OCI-M1 (cell line): ENCODE measurements around the gene HAX1.
"Not testable (repeated sequence)": the region's sequence is repeated elsewhere in the genome, so short reads cannot be mapped to it uniquely, and the experiment has no call there.

Experiments used
- DNase-seq: peaks from one replicate; lab custom pipeline; 2025; lab: John Stamatoyannopoulos, UW

The HAX1 gene

DNA sequence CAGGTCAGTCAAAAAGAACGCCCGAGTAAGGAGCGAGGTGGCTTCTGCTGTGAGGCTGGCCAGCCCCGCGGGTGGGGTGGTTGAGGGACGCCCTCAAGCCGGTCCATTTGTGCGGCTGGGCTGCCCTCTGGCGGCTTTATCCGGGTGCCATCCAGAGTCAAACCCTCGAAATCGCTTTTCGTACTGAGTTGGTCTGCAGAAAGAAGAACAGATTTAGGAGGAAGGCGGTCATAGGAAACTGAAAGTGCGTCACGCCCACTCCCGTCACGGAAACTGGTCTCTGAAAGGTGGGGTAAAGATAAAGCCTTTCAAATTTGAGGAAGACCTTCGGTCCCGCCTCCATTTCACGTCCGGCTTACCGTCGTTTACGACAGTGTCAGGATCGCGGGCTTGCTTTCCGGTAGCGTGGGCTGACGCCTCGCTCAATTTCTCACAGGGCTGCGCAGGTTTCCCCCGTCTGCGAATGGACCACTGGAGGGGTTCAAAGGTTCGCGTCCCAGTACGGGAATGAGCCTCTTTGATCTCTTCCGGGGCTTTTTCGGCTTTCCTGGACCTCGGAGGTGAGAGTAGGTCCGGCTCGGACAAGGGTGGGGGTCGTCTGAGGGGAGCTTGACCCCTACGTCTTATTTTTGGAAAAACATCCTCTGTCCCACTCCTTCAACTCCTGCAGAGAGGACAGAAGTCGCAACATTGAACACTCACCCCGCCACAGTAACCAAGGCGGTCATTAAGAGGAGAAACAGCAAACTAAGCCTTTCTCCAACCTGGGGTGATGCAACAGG lies at the start of gene HAX1:
TSS of gene HAX1 (plus strand) at position 413 of the 782 bp plus-strand sequence. CDS start at position 508, 95 bp downstream.
- DNase-seq: peak; percentile 100

DNA sequence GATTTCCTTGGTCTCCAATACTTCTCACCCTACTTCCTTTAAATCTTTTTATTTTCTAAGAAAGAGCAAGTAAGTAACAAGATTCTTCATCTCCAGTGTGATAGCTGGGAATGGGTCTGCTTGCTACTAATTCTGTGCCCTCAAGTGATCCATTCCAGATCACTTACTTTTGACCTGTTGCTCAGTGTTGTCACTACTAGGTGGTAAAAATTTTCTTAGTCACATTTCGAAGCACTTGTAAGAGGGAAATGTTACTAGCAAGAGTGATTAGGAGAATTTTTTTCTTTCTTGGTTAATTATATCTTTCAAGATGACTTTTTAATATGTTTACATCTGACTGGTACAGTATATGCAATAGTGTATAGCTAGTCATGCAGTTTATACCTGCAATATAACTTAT lies 49.5 kb upstream of the HAX1 start:
- DNase-seq: no peak

DNA sequence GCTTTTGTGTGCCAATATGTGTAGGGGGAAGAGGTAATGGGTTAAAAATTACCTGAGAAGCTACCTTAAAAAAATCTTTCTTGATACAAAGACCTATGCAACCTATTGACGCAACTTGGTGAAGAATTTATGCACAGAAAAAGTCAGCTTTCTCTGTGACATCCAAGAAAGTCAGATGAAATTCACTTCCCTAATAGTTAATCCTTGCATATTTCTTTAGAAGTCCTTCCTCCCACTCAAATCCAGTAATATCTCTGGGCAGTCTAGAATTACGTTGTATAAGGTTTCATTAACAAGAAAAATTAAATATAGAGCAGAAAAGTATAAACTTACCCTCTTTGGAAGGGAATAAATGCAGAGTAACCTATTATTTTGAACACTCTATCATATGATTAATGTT lies 48.8 kb upstream of the HAX1 start:
- DNase-seq: no peak

DNA sequence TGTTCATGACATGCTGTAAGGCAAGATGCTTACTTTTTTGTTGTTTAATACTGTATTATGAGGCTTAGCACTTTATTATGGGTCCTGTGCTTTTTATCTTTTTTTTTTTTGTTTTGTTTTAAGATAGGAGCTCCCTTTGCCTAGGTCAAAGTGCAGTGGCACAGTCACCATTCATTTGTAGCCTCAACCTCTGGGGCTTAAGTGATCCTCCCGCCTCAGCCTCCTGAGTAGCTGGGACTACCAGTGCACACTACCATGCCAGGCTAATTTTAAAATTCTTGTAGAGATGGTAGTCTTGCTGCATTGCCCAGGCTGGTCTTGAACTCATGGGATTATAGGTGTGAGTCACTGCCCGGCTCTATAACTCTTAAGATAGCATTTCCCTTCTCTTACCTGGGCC lies 47.1 kb upstream of the HAX1 start:
- DNase-seq: no peak

DNA sequence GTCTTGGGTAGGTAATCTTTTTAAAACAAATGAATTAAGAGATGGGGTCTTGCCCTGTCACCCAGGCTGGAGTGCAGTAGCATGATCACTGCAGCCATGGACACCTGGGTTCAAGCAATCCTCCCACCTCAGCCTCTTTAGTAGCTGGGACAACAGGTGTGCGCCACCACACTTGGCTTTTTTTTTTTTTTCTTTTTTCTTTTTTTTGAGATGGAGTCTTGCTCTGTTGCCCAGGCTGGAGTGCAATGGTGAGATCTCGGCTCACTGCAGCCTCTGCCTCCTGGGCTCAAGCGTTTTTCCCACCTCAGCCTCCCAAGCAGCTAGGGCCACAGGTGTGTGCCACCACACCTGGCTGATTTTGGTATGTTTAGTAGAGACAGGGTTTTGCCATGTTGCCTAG lies 41.3 kb upstream of the HAX1 start:
- DNase-seq: not testable (repeated sequence)

DNA sequence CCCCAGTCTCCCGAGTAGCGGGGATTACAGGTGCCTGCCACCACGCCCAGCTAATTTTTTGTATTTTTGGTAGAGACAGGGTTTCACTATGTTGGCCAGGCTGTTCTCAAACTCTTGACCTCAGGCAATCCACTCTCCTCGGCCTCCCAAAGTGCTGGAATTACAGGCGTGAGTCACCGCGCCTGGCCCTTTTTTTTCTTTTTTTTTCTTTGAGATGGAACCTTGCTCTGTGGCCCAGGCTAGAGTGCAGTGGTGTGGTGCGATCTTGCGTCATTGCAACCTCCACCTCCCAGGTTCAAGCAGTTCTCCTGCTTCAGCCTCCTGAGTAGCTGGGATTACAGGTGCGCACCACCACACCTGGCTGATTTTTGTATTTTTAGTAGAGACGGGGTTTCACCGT lies 39.3 kb upstream of the HAX1 start:
- not testable (repeated sequence) for DNase-seq

DNA sequence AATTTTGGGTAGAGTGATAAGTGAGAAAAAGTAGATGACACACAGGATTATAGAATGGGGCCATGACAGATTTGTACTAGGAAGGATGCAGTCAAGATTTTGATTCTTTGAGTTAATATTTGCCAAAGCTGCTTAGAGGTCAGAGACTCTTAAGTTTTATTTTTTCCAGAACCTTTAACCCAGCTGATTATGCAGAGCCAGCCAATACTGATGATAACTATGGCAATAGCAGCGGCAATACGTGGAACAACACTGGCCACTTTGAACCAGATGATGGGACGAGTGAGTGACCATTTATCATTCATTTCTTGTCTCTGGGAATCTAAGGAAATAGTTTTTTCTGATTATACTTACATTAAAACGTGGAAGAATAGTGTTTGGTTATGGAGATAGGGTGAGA lies 35.6 kb upstream of the HAX1 start:
- no peak for DNase-seq

DNA sequence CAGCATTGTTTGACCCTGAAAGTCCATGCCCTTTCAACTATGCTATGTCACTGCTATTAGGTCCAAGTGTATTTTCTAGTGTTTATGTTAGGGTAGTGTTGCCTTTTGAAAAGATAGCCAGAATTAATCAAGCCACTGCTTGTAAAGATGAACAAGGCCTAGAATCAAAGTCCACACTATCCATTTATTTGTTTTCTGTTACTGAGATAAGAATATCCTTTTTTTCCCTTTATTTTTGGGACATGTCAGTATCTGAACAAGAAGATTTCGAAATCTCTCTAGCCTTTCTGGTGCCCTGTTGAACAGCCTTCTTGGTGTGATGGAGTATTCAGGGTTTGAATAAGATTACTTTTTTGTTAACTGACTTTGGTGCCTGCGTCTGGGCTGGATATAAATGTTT lies 35.0 kb upstream of the HAX1 start:
- DNase-seq: no peak

DNA sequence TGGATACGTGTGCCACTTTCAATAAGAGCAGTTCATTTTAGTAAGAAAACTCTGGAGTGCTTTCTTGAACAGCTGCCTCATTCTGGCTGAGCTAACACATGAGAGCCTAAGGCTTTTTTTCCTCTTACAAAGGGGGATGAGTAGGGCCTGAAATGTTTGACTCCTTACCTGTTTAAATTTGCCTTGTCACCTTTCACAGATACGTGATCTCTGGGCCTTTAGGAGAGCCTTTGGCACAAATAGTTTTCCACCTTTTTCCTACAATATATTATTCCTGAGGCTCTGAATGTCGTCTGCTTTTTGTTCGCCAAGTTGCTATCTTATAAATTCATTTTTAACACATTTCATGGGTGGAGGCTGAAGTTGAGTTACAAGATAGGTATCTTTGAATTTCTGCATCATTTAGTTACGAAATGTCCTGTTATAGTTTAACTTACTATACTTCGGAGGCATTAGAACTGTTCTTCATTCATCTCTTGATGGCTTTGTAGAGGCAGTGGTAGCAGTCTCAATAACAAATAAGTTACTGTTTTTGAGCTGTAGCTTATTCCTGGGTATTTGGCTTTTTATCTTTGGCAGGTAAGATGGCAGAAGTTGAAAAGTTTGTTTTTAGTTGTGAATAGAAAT lies 34.4 kb upstream of the HAX1 start:
- no peak for DNase-seq

DNA sequence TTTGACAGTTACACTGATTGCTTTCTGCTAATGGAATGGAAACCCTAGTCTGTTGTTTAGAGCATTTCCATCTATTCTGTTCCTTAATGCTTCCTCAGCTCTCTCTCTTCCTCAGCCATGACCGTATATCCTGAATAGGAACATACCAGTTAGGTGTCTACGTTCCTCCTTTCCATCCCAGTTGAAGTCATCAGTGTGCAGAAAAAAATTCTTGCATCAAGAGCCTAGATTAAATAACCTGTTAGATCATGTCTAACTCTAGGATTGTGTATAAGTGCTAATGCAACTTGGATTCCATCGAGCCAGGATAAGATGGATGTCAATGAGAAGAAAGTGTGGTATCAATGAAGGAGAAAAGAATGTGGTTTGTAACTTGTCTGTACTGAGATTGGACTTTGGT lies 32.9 kb upstream of the HAX1 start:
- DNase-seq: no peak

DNA sequence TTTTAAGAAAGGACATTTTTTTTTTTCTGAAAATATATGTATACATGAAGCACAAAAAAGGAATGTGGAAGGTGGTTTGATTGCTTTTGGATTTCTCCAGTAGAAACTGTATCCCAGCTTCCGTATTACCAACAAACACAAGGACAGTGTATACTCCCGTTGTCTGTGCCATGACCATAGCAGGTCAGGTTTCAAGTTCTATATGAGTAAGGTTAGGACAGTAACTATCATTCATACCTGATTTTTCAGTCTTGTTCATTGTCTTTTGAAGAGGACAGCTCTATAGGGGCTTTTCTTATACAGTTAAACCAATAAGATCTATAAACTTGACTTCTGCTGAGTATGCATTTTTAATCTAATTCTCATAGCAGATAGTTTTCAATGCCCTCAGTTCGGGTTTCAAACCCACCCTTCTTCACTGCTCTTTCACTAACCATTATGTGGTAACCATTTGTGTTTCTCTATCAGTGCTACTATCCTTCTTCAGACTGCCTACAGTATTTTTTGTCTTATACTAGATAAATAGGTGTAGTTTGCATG lies 32.1 kb upstream of the HAX1 start:
- no peak for DNase-seq

DNA sequence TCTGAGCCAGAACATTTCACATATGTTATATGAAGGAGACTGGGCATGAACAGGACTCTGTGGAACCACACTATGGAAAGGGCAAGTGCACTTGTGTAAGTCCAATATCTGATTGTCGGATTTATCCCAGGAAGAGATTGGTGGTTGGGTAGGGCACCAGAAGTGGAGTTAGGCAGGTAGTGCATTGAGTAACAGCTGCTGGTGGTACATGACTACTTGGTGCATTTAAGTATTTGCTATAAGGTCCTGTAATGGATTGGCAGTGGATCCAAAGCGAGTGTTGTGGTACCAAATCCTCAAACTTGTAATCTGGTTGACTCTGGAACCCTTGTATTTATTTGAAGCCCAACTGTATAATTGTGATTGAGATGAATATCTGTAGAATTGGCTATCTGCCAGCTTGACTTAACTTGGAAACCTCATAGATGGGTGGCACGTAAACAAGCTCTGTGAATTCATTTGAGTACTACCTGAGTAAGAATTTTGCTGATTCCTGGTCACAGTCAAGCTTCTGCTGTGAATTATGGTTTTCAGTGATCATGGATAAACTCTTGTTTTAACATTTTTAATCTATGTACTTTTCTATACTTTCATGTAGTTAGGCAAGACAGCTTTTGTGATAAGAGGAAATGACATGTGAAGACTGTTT lies 30.6 kb upstream of the HAX1 start:
- no peak for DNase-seq

DNA sequence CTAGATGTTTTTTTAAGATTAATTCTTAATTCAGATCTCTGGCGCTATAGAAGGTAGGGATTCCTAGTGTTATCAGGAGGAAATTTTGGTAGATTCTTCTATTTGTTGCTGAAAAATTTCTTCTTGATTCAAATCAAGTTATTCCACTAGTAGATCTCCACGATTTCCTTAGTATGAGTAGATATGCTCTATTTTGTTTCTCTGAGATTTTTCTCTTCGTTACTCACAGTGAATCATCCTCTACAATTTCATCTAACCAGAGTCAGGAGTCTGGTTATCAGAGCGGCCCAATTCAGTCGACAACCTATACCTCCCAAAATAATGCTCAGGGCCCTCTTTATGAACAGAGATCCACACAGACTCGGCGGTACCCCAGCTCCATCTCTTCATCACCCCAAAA lies 18.8 kb upstream of the HAX1 start:
- no peak for DNase-seq

DNA sequence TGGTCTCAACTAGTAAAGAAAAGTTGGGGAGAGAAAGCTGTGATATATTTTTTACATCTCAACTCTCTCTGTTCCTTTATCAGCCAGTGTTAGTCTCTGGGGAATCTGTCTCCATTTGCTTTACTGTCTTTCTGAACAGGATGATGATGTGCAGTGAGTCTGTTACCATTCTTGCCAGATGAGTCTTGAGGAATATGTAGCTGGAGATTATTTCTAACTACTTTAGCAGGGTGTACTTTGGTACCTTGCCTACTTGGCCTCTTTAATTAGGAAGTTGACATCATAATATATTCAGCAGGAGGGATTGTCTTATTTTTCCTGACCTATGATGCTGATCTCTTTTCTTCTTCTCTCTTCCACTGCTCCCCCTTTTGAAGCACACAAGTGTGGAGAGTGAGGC lies 15.7 kb upstream of the HAX1 start:
- no peak for DNase-seq

DNA sequence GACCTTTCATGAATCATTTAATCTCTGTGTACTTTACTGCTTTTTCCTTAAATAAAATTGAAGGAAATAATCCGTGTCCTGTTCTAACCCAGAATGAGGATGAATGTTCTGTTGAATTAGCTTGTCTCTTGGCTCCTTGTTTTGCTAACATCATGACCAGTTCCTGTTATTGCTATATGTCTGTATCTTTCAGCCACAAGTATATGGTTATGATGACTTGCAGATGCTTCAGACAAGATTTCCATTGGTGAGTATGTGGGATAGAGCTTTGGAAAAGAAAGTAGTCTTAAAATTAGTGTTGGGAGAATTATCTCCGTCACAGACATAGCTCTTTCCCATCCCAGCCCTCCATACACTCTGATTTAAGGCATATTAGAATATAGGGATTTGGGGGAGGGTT lies 13.6 kb upstream of the HAX1 start:
- DNase-seq: no peak

DNA sequence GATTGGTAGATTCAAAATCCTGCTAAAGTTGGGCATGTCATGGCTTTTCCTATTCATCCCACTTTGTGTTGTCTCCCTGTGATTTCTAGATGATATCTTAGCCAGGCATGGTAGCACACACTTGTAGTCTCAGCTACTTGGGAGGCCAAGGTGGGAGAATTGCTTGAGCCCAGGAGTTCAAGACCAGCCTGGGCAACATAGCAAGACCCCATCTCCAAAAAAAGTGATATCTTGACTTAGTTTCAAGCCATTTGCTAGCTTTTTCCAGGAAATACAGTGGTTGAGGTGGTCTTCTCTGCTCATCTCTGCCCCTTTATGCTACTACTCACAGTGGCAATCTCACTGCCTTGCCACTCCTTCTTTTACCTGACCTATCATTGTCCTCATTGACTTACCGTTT lies 12.3 kb upstream of the HAX1 start:
- DNase-seq: no peak

DNA sequence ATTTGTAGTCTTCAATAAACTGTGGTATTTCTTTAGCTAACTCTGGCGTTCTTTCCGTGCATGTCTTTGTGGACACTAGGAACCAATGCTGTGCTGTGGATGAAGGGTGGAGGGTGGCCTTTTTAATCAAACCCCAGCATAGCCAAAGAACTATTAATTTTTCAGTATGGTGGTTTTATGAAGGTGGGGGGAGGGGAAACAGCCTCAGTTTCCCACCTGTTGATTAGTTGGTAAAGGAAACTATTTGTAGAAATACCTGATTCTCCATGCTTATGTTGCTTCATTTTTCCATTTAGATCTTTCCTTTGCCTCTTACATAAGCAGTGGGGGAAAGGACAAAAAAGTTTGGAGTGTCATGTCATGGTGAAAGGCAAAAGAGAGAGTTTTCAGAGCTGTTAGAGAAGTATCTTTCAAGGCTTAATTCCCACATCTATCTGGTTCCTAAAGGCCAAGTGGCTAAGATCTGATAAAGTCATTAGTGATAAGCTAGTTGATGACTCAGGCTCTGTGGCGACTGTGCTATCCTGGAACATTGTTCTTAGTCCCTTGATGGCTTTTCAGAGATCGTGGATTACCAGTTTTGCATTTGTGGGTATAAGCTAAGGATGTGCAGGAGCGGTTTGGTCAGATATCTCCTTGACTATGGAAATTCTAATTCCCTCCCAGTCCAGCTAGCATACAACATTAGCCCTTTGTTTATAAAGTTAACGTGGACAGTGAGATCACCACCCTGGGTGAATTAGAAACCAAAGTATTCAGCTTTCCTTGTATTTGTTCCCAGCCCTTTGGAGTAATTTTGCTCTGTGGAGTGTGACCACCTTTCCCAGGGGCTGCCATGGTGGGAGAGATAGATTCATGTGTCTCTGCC lies 8.7 kb upstream of the HAX1 start:
- no peak for DNase-seq

DNA sequence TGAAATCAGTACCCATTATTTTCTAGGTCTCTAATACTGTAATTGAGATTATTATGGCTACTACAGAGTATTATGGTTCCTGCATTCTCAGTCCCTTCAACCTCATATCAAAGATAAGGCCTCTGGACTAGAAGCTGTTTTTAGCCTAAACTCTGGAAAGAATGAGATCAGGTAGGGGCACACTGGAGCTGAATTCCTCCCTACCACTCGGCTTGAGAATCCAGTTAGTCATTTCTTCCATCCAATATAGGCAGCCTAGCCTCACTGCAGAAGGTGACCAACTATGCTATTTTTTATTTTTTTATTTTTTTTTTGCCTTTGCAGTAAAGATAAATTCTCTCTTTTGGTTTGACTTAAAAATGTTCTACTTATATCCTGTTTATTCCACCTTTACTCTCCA lies 8.0 kb upstream of the HAX1 start:
- DNase-seq: no peak

DNA sequence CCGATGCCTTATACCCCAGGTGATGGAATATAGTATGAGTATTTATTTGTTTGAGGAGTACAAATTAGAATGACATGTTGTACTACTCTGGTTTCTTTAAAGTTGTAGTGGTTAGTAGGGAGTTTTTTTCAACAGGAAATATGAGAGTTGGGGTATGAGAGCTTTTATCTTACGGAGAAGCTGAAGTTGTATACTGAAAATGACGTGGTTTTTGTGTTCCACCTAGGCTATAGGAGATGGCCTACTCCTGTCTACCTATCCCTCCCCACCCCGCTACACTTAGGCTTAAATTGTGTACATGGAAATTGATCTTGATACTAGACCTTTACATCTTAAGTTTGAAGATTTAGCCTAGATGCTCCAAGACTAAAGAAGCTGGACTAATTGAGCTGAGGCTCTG lies 6.8 kb upstream of the HAX1 start:
- DNase-seq: no peak

DNA sequence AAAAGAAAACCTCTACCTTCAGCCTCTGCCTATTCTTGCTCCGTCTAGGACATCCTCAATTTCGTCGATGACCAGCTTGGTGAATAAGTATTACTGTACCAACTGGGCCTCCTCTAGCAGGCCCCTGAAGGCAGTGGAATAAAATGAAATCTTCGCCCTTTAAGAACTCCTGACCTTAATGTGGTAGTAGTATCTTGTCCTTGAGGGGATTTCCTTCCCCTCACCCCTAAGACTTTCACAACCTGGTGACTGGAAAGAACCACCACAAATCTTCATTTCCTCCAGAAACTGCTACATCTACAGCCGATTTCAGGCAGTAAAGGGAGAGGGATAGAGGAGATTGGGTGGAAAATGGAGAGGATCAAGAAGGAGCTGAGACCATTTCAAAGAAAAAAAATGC lies 1.6 kb upstream of the HAX1 start:
- no peak for DNase-seq

DNA sequence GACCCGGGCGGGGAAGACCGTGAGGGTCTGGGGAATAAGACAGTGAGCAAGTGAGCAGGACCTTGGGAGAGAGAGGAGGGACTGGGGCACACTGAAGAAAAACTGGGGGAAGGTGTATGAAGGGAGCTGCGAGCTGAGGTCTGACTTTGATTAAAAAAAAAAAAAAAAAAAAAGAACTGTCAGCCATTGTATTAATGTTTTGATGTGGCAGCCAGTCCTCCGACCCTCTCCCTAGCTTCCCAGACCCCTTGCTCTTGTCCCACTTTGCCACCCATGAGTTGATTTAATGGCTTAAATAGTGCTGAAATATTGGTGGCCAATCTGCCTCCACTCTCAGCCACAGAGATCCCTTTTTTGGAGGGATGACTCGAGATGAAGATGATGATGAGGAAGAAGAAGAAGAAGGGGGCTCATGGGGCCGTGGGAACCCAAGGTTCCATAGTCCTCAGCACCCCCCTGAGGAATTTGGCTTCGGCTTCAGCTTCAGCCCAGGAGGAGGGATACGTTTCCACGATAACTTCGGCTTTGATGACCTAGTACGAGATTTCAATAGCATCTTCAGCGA lies 652 bp downstream of the HAX1 start:
- no peak for DNase-seq

DNA sequence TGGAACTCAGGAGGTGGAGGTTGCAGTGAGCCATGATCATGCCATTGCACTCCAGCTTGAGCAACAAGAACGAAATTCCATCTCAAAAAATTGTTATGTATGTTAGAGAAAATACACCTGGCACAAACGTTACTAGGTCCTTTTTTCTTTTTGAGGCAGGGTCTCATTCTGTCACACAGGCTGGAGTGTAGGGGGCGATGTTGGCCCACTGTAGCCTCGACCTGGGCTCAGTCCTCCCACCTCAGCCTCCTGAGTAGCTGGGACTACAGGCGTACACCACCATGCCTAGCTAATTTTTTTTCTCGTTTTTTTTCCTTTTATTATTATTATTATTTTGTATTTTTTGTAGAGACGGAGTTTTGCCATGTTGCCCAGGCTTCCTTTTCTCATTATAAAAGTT lies 4.4 kb downstream of the HAX1 start:
- DNase-seq: peak; percentile 53
